ENCODE data around the gene NPBWR2. TPM values are rescaled to one million over a fixed set of nuclear protein-coding genes. Genes with fewer than 3 reads are reported as not detected.

NPBWR2 gene
- total RNA-seq, 1 experiment from 2014 or later: not detected

DNA sequence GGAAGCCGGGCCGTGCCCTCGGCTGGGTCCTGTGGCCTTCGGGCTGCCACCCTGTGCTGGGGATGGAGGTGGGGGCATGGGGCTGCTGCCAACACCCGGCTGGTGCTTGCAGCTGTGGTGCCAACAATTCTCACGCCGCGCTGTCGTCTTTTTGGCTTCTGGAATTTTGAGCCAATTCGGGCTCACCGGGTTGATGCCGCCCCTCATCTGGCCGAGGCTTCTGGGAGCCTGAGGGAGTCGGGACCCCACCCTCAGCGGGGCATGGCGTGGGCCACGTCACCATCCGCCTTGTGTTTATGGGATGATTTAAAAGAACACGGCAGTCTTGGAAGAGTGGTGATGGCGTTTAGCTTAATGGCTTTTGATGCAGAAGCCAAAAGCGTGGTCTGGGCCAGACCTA, 8.7 kb upstream of the NPBWR2 start:
- H3K9ac ChIP-seq (ENCODE audit: low read length): no peak overlapping the region
- H3K4me3 ChIP-seq (replicated peaks in 1 of 2; ENCODE audit: low read depth in 1 of 2, low read length in 2 of 2): no peak overlapping the region
- intact Hi-C loops (cut with micrococcal nuclease): no loop called here
- no peaks in the 10 kb centered on the region for H3K79me2 ChIP-seq (ENCODE audit: insufficient read depth, low read length)
- H3K9me3 ChIP-seq (ENCODE audit: control insufficient read depth in 1 of 2, insufficient read depth in 1 of 2, low read depth in 1 of 2, low read length in 2 of 2): no peaks in the 10 kb centered on the region
- H4K20me1 ChIP-seq (ENCODE audit: insufficient read depth): no peaks in the 10 kb centered on the region
- no peak overlapping the region for H3K4me2 ChIP-seq (ENCODE audit: low read length)
- CTCF ChIA-PET: interaction anchor here (1.7 kb wide), 1 partner anchor 14 kb away, joined by 8 read pairs; no protein-coding TSS in a partner anchor
- H3K36me3 ChIP-seq (ENCODE audit: control insufficient read depth in 1 of 2, insufficient read depth in 2 of 2, low read length in 2 of 2): no peaks in the 10 kb centered on the region
- RAD21 ChIA-PET (ENCODE audit: low non-redundant PET in 1 of 2, low total read pairs in 2 of 2, uncharacterized antibody in 2 of 2, unreplicated experiment in 2 of 2): no interaction called here
- H3K4me1 ChIP-seq (ENCODE audit: control insufficient read depth in 1 of 2, insufficient read depth in 2 of 2, low read length in 2 of 2): peaks cover 0 to 8% of the 10 kb centered on the region in 2 experiments; a peak in 2 of 4 replicates
- POLR2A ChIA-PET: no interaction called here
- TF ChIP-seq CEBPB (IDR thresholded peaks at IDR 0.05; ENCODE audit: low read depth) (no peak), CBX3 (IDR thresholded peaks at IDR 0.05; ENCODE audit: low read depth) (no peak), SIN3A (IDR thresholded peaks at IDR 0.05; ENCODE audit: low read depth) (no peak), EZH2phosphoT487 (IDR thresholded peaks at IDR 0.05; ENCODE audit: borderline replicate concordance) (no peak), SP1 (IDR thresholded peaks at IDR 0.05; ENCODE audit: low read depth) (no peak), TCF7L2 (IDR thresholded peaks at IDR 0.05; ENCODE audit: borderline replicate concordance, extremely low read depth, insufficient read depth, insufficient read length) (no peak), EZH2 (IDR thresholded peaks at IDR 0.05) (no peak), ELF1 (IDR thresholded peaks at IDR 0.05; ENCODE audit: borderline replicate concordance, low read depth) (no peak), ZFX (IDR thresholded peaks at IDR 0.05) (no peak)
- TF ChIP-seq, protein P1, sequence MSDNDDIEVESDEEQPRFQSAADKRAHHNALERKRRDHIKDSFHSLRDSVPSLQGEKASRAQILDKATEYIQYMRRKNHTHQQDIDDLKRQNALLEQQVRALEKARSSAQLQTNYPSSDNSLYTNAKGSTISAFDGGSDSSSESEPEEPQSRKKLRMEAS (IDR thresholded peaks at IDR 0.05): no peak
- TF ChIP-seq, protein P2, sequence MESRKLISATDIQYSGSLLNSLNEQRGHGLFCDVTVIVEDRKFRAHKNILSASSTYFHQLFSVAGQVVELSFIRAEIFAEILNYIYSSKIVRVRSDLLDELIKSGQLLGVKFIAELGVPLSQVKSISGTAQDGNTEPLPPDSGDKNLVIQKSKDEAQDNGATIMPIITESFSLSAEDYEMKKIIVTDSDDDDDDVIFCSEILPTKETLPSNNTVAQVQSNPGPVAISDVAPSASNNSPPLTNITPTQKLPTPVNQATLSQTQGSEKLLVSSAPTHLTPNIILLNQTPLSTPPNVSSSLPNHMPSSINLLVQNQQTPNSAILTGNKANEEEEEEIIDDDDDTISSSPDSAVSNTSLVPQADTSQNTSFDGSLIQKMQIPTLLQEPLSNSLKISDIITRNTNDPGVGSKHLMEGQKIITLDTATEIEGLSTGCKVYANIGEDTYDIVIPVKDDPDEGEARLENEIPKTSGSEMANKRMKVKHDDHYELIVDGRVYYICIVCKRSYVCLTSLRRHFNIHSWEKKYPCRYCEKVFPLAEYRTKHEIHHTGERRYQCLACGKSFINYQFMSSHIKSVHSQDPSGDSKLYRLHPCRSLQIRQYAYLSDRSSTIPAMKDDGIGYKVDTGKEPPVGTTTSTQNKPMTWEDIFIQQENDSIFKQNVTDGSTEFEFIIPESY (IDR thresholded peaks at IDR 0.05; ENCODE audit: extremely low read depth, insufficient replicate concordance, low read length): no peak
- TF ChIP-seq, protein P3, sequence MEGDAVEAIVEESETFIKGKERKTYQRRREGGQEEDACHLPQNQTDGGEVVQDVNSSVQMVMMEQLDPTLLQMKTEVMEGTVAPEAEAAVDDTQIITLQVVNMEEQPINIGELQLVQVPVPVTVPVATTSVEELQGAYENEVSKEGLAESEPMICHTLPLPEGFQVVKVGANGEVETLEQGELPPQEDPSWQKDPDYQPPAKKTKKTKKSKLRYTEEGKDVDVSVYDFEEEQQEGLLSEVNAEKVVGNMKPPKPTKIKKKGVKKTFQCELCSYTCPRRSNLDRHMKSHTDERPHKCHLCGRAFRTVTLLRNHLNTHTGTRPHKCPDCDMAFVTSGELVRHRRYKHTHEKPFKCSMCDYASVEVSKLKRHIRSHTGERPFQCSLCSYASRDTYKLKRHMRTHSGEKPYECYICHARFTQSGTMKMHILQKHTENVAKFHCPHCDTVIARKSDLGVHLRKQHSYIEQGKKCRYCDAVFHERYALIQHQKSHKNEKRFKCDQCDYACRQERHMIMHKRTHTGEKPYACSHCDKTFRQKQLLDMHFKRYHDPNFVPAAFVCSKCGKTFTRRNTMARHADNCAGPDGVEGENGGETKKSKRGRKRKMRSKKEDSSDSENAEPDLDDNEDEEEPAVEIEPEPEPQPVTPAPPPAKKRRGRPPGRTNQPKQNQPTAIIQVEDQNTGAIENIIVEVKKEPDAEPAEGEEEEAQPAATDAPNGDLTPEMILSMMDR (IDR thresholded peaks at IDR 0.05 in 2 of 3, conservative IDR thresholded peaks at IDR 0.05 in 1 of 3; ENCODE audit: borderline replicate concordance in 1 of 3, insufficient read depth in 1 of 3, low read depth in 2 of 3, low read length in 2 of 3): no peak
- TF ChIP-seq, protein P4, sequence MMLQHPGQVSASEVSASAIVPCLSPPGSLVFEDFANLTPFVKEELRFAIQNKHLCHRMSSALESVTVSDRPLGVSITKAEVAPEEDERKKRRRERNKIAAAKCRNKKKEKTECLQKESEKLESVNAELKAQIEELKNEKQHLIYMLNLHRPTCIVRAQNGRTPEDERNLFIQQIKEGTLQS (IDR thresholded peaks at IDR 0.05): no peak
- no TSS peak for BruUV-seq (replicated peaks)
- no peak for ATAC-seq
- no peak overlapping the region for H3K27ac ChIP-seq (ENCODE audit: low read depth, low read length)
- no peak overlapping the region for H2AFZ ChIP-seq (ENCODE audit: low read depth, low read length, poor library complexity, severe bottlenecking)
- DNase-seq (ENCODE audit: low read depth, low spot score): no peak
- no peaks in the 10 kb centered on the region for H3K9me2 ChIP-seq (ENCODE audit: insufficient read depth)
- no peaks in the 10 kb centered on the region for H3K27me3 ChIP-seq (ENCODE audit: insufficient read depth, low read length)
